Measurements from ENCODE around the gene HDGF. TPM values are rescaled to one million over a fixed set of nuclear protein-coding genes. Genes with fewer than 3 reads are reported as not detected.

The HDGF gene
- total and polyA plus RNA-seq, 3 donors from 2014 or later = 78.2 to 133 (median 97.7) TPM

- H3K9me3 ChIP-seq = no peaks in the 10 kb centered on the region
- H3K27me3 ChIP-seq = no peaks in the 10 kb centered on the region
- peaks cover 8% of the 10 kb centered on the region for H3K4me1 ChIP-seq
- TF ChIP-seq POLR2A (IDR thresholded peaks at IDR 0.05) (no peak), CTCF (IDR thresholded peaks at IDR 0.05) (no peak)
- no peaks in the 10 kb centered on the region for H3K36me3 ChIP-seq (ENCODE audit: low read depth, missing control alignments)
- H3K27ac ChIP-seq = no peak overlapping the region
- peak; percentile 51 for DNase-seq
- intact Hi-C loops (cut with DNase I; ENCODE audit: low total_unique reads) = no loop called here
- H3K4me3 ChIP-seq = no peak overlapping the region
- 77 to 79% methylated on average over 11 to 12 of the region's 12 CpGs for WGBS, 2 donors
Observed at GRCh38 chr1:156693848-156694689, 57.4 kb downstream of the HDGF start.

DNA sequence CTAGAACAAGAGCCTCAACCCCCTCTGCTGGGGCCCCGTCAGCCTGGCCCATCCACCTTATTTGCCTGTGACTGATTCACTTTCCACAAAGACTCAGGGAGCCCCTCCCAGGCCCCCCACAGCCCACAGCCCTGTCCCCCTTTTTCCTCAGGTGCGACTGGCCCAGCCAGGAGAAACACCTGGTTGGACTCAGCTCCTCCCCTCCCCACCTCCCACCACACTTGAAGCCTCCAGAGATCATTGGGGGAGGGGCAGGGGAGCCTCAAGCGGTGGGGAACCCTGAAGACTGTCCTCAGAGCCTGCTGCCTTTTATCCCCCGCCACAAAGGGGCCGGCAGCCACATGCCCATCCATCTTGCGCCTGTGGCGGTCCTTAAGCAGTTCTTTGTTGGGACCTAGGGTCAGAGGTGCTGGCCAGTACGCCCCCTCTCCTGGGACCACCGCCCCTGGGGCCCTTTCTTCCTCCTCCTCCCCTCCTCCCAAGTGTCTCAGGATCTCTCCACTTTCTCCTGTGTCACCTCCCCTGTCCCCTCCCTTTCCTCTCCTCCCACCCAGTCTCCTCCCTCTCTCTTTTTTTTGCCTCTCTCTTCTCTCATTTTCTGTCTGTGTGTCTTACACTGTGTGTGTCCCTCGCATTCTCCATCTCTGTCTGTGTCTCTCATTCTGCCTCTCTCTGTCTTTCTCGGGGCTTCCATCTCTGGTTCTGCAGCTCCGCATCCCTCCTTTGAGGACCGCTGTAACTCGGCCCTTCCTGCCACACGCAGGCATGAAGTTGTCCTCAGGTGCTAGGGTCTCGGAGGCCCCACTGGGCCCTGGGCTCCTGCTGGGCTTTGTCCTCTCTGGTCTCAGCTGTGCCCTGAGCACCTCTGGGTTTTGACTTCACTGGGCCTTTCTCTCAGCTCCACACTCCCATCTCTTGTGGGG is 58.3 kb downstream of the HDGF start:
- 64 to 78% methylated on average over 12 to 15 of the region's 16 CpGs for WGBS, 2 donors
- no peak overlapping the region for H3K27ac ChIP-seq
- no peak for DNase-seq
- intact Hi-C loops (cut with DNase I; ENCODE audit: low total_unique reads) = no loop called here
- H3K4me3 ChIP-seq = no peak overlapping the region
- H3K36me3 ChIP-seq (ENCODE audit: low read depth, missing control alignments) = no peaks in the 10 kb centered on the region
- peaks cover 9% of the 10 kb centered on the region for H3K4me1 ChIP-seq
- TF ChIP-seq POLR2A (IDR thresholded peaks at IDR 0.05) (no peak), CTCF (IDR thresholded peaks at IDR 0.05) (no peak)
- H3K27me3 ChIP-seq = no peaks in the 10 kb centered on the region
- no peaks in the 10 kb centered on the region for H3K9me3 ChIP-seq

DNA sequence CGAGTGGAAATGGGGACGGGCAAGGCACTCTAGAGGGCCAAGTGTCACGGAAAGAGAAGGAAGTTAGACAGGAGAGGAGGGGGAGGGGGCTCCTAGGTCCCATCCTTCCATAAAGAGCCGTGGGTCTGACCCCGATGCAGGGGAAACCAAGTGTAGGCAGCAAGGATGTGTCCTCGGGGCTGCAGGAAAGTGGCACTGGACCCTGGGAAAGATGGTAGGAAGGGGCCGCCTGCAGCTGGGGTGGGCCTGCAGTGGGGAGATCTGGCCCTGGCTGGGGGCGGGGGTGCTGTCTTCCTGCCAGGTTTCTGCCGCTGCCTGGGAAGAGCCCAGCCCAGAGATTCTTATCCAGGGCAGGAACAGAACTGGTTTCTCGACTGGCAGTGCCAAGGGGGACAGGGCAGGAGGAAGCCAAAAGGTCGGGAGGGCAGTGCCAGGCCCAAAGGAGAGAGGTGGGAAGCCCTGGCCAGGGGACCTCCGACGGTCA is 59.0 kb downstream of the HDGF start:
- WGBS, 2 donors = 56 to 65% methylated on average over 9 to 13 of the region's 13 CpGs
- Histone ChIP-seq H3K27ac (no peak overlapping the region), H3K4me3 (no peak overlapping the region), H3K4me1 (peaks cover 9% of the 10 kb centered on the region), H3K9me3 (no peaks in the 10 kb centered on the region), H3K36me3 (ENCODE audit: low read depth, missing control alignments) (no peaks in the 10 kb centered on the region), H3K27me3 (no peaks in the 10 kb centered on the region)
- intact Hi-C loops (cut with DNase I; ENCODE audit: low total_unique reads) = no loop called here
- no peak for TF ChIP-seq CTCF (IDR thresholded peaks at IDR 0.05)
- no peak for TF ChIP-seq POLR2A (IDR thresholded peaks at IDR 0.05)
- no peak for DNase-seq

Other genes with a start within 250 kb of the HDGF start
- gene IQGAP3, start 179.1 kb downstream of the HDGF start, total RNA-seq = 10 to 100 TPM in 1 of 2 donors, 1 to 10 TPM in 1; 8.2 to 13.4 TPM
- 5.6 TPM for gene IQGAP3, start 179.1 kb downstream of the HDGF start, polyA plus RNA-seq (ENCODE audit: insufficient read depth, low read depth, low replicate concordance)
- not detected for gene TTC24, start 172.0 kb downstream of the HDGF start, total RNA-seq
- 0.38 TPM for gene TTC24, start 172.0 kb downstream of the HDGF start, polyA plus RNA-seq (ENCODE audit: insufficient read depth, low read depth, low replicate concordance)
- gene NAXE, start 159.9 kb downstream of the HDGF start, total RNA-seq = 100 to 1,000 TPM; 142 to 200 TPM
- 110 TPM for gene NAXE, start 159.9 kb downstream of the HDGF start, polyA plus RNA-seq (ENCODE audit: insufficient read depth, low read depth, low replicate concordance)
- gene GPATCH4, start 150.2 kb downstream of the HDGF start, total RNA-seq = 10 to 100 TPM; 21.6 to 26.7 TPM
- 18.5 TPM for gene GPATCH4, start 150.2 kb downstream of the HDGF start, polyA plus RNA-seq (ENCODE audit: insufficient read depth, low read depth, low replicate concordance)
- 1 to 10 TPM; 5.5 to 6.0 TPM for gene HAPLN2, start 132.3 kb downstream of the HDGF start, total RNA-seq
- gene HAPLN2, start 132.3 kb downstream of the HDGF start, polyA plus RNA-seq (ENCODE audit: insufficient read depth, low read depth, low replicate concordance) = 1.5 TPM
- gene BCAN, start 109.6 kb downstream of the HDGF start, total RNA-seq = 1 to 10 TPM; 8.8 to 9.7 TPM
- 3.3 TPM for gene BCAN, start 109.6 kb downstream of the HDGF start, polyA plus RNA-seq (ENCODE audit: insufficient read depth, low read depth, low replicate concordance)
- 10 to 100 TPM; 17.6 to 27.7 TPM for gene NES, start 74.3 kb downstream of the HDGF start, total RNA-seq
- 20.7 TPM for gene NES, start 74.3 kb downstream of the HDGF start, polyA plus RNA-seq (ENCODE audit: insufficient read depth, low read depth, low replicate concordance)
- gene CRABP2, start 46.1 kb downstream of the HDGF start, total RNA-seq = 1 to 10 TPM; 2.1 to 6.8 TPM
- 21.0 TPM for gene CRABP2, start 46.1 kb downstream of the HDGF start, polyA plus RNA-seq (ENCODE audit: insufficient read depth, low read depth, low replicate concordance)
- gene METTL25B, start 23.2 kb downstream of the HDGF start, total RNA-seq = 10 to 100 TPM; 34.1 to 69.0 TPM
- 50.5 TPM for gene METTL25B, start 23.2 kb downstream of the HDGF start, polyA plus RNA-seq (ENCODE audit: insufficient read depth, low read depth, low replicate concordance)
- 100 to 1,000 TPM in 1 of 2 donors, 10 to 100 TPM in 1; 60.9 to 150 TPM for gene ISG20L2, start 22.9 kb downstream of the HDGF start, total RNA-seq
- gene ISG20L2, start 22.9 kb downstream of the HDGF start, polyA plus RNA-seq (ENCODE audit: insufficient read depth, low read depth, low replicate concordance) = 223 TPM
- 10 to 100 TPM; 36.6 to 51.7 TPM for gene MRPL24, start 10.6 kb downstream of the HDGF start, total RNA-seq
- gene MRPL24, start 10.6 kb downstream of the HDGF start, polyA plus RNA-seq (ENCODE audit: insufficient read depth, low read depth, low replicate concordance) = 101 TPM
- 10 to 100 TPM; 53.3 to 62.0 TPM for gene PRCC, start 15.9 kb upstream of the HDGF start, total RNA-seq
- gene PRCC, start 15.9 kb upstream of the HDGF start, polyA plus RNA-seq (ENCODE audit: insufficient read depth, low read depth, low replicate concordance) = 68.3 TPM
- 1 to 10 TPM in 1 of 2 donors, not detected in 1; 3.1 TPM for gene SH2D2A, start 65.2 kb upstream of the HDGF start, total RNA-seq
- 1.3 TPM for gene SH2D2A, start 65.2 kb upstream of the HDGF start, polyA plus RNA-seq (ENCODE audit: insufficient read depth, low read depth, low replicate concordance)
- 1 to 10 TPM; 6.4 to 7.0 TPM for gene INSRR, start 107.4 kb upstream of the HDGF start, total RNA-seq
- gene INSRR, start 107.4 kb upstream of the HDGF start, polyA plus RNA-seq (ENCODE audit: insufficient read depth, low read depth, low replicate concordance) = 1.5 TPM
- 10 to 100 TPM; 14.6 to 38.8 TPM for gene NTRK1, start 109.2 kb upstream of the HDGF start, total RNA-seq
- 4.7 TPM for gene NTRK1, start 109.2 kb upstream of the HDGF start, polyA plus RNA-seq (ENCODE audit: insufficient read depth, low read depth, low replicate concordance)
- gene PEAR1, start 142.0 kb upstream of the HDGF start, total RNA-seq = 10 to 100 TPM; 13.8 TPM
- gene PEAR1, start 142.0 kb upstream of the HDGF start, polyA plus RNA-seq (ENCODE audit: insufficient read depth, low read depth, low replicate concordance) = 10.5 TPM
- 10 to 100 TPM; 17.5 to 23.1 TPM for gene LRRC71, start 169.0 kb upstream of the HDGF start, total RNA-seq
- 49.2 TPM for gene LRRC71, start 169.0 kb upstream of the HDGF start, polyA plus RNA-seq (ENCODE audit: insufficient read depth, low read depth, low replicate concordance)

Data from testis (tissue), 3 donors.